Measurements from ENCODE around the gene GDF11. TPM values are rescaled to one million over a fixed set of nuclear protein-coding genes. Genes with fewer than 3 reads are reported as not detected.

The GDF11 gene
- total and polyA plus RNA-seq, 2 donors from 2014 or later, result 3.4 to 6.2 TPM

- H3K9me3 ChIP-seq (ENCODE audit: control insufficient read depth in 2 of 3, insufficient read depth in 1 of 3, low read length in 3 of 3), result no peaks in the 10 kb centered on the region
- DNase-seq, result peak in 4 of 5 donors; percentile 42 to 71 (median 54)
- no peaks in the 10 kb centered on the region for H3K27me3 ChIP-seq (ENCODE audit: control insufficient read depth, insufficient read depth, low read length)
- no peak for TF ChIP-seq CTCF (IDR thresholded peaks at IDR 0.05; ENCODE audit: borderline replicate concordance, extremely low read depth, insufficient read depth)
- peaks cover 0 to 13% (median 8%) of the 10 kb centered on the region in 3 donors for H3K36me3 ChIP-seq (ENCODE audit: control insufficient read depth in 2 of 3, insufficient read depth in 3 of 3, low read length in 3 of 3)
- H3K4me1 ChIP-seq (ENCODE audit: control insufficient read depth in 2 of 3, insufficient read depth in 2 of 3, low read depth in 1 of 3, low read length in 3 of 3), result peaks cover 7 to 43% (median 38%) of the 10 kb centered on the region in 3 donors
- H3K27ac ChIP-seq (ENCODE audit: low read depth in 2 of 2, low read length in 2 of 2), result peak within 1 kb of the TSS; percentile 76 to 78
- FAIRE-seq, result no peak
- H3K4me3 ChIP-seq (ENCODE audit: low read length in 3 of 3), result peak within 1 kb of the TSS; percentile 30 to 53 (median 47)
- intact Hi-C loops (cut with DNase I), result no loop called here
- H3K9ac ChIP-seq (ENCODE audit: low read length in 3 of 3), result no peak within 1 kb of the TSS
Measured at GRCh38 chr12:55720071-55720564, 22.8 kb upstream of the GDF11 start, which contains the start of gene RDH5. RDH5 (plus strand) TSS chr12:55720393; CDS start chr12:55721185, 792 bp downstream.

GRCh38 chr12:55720894-55721444 is 22.0 kb upstream of the GDF11 start:
- Histone ChIP-seq H3K27ac (ENCODE audit: low read depth in 2 of 2, low read length in 2 of 2) (peak overlapping the region in 1 of 2 donors; percentile 75), H3K4me1 (ENCODE audit: control insufficient read depth in 2 of 3, insufficient read depth in 2 of 3, low read depth in 1 of 3, low read length in 3 of 3) (peaks cover 2 to 38% (median 38%) of the 10 kb centered on the region in 3 donors), H3K4me3 (ENCODE audit: low read length in 3 of 3) (peak overlapping the region in 1 of 3 donors; percentile 47), H3K27me3 (ENCODE audit: control insufficient read depth, insufficient read depth, low read length) (no peaks in the 10 kb centered on the region), H3K9ac (ENCODE audit: low read length in 3 of 3) (no peak overlapping the region), H3K36me3 (ENCODE audit: control insufficient read depth in 2 of 3, insufficient read depth in 3 of 3, low read length in 3 of 3) (peaks cover 4 to 22% (median 8%) of the 10 kb centered on the region in 3 donors), H3K9me3 (ENCODE audit: control insufficient read depth in 2 of 3, insufficient read depth in 1 of 3, low read length in 3 of 3) (no peaks in the 10 kb centered on the region)
- FAIRE-seq (no peak), DNase-seq (peak in 1 of 5 donors; percentile 87)
- TF ChIP-seq CTCF (IDR thresholded peaks at IDR 0.05; ENCODE audit: borderline replicate concordance, extremely low read depth, insufficient read depth), result peak; percentile 59
- intact Hi-C loops (cut with DNase I), result no loop called here

GRCh38 chr12:55721601-55722213 is 21.2 kb upstream of the GDF11 start:
- FAIRE-seq (no peak), DNase-seq (no peak)
- Histone ChIP-seq H3K4me1 (ENCODE audit: control insufficient read depth in 2 of 3, insufficient read depth in 2 of 3, low read depth in 1 of 3, low read length in 3 of 3) (peaks cover 2 to 38% (median 37%) of the 10 kb centered on the region in 3 donors), H3K27me3 (ENCODE audit: control insufficient read depth, insufficient read depth, low read length) (no peaks in the 10 kb centered on the region), H3K36me3 (ENCODE audit: control insufficient read depth in 2 of 3, insufficient read depth in 3 of 3, low read length in 3 of 3) (peaks cover 6 to 28% (median 11%) of the 10 kb centered on the region in 3 donors), H3K9me3 (ENCODE audit: control insufficient read depth in 2 of 3, insufficient read depth in 1 of 3, low read length in 3 of 3) (no peaks in the 10 kb centered on the region), H3K27ac (ENCODE audit: low read depth in 2 of 2, low read length in 2 of 2) (no peak overlapping the region), H3K4me3 (ENCODE audit: low read length in 3 of 3) (peak overlapping the region in 1 of 3 donors; percentile 47), H3K9ac (ENCODE audit: low read length in 3 of 3) (no peak overlapping the region)
- intact Hi-C loops (cut with DNase I), result no loop called here
- no peak for TF ChIP-seq CTCF (IDR thresholded peaks at IDR 0.05; ENCODE audit: borderline replicate concordance, extremely low read depth, insufficient read depth)

Data from kidney (tissue), 14 donors.